SU-DHL-6 (cell line): ENCODE results near the gene HSF5.

ENCODE experiments used
- EZH2phosphoT487 ChIP-seq: fragments of 200-600 bp; sonication (generic), shearing (Covaris generic); conservative IDR thresholded peaks from 2 replicates; pipeline ENCODE4 v1.6.1; 2018; ENCODE audit warnings: mild to moderate bottlenecking, antibody characterized with exemption, low read length, moderate library complexity, mixed read lengths
- TF ChIP-seq, protein P1 (sequence below): fragments of 200-600 bp; sonication (generic); IDR thresholded peaks from one replicate; pipeline ENCODE4 v1.5.1; 2017; ENCODE audit warnings: antibody characterized with exemption, mild to moderate bottlenecking, low read length, moderate library complexity; ENCODE audit not compliant: insufficient read depth, poor library complexity, severe bottlenecking

DNA sequence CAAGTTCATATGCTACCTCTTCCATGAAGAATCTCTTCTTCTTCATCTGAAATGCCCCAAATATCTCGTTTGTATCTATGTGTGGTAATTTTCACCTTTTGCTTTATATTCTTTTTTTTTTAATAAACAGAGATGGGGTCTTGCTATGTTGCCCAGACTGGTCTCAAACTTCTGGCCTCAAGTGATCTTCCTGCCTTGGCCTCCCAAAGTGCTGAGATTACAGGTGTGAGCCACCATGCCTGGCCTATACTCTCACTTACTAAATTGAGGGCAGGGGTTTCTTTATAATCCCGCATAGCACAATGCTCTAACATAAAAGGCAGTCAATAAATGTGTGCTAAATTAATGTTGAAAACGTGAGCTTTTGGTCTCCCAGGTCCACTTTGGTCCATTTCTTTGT lies 101.5 kb downstream of the HSF5 start:
- TF ChIP-seq, protein P1, sequence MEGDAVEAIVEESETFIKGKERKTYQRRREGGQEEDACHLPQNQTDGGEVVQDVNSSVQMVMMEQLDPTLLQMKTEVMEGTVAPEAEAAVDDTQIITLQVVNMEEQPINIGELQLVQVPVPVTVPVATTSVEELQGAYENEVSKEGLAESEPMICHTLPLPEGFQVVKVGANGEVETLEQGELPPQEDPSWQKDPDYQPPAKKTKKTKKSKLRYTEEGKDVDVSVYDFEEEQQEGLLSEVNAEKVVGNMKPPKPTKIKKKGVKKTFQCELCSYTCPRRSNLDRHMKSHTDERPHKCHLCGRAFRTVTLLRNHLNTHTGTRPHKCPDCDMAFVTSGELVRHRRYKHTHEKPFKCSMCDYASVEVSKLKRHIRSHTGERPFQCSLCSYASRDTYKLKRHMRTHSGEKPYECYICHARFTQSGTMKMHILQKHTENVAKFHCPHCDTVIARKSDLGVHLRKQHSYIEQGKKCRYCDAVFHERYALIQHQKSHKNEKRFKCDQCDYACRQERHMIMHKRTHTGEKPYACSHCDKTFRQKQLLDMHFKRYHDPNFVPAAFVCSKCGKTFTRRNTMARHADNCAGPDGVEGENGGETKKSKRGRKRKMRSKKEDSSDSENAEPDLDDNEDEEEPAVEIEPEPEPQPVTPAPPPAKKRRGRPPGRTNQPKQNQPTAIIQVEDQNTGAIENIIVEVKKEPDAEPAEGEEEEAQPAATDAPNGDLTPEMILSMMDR: no peak
- no peak for TF ChIP-seq EZH2phosphoT487
